Left ventricle myocardium superior (tissue), 1 donor: Measurements from ENCODE around the gene PIK3CG. TPM values are rescaled to one million over a fixed set of nuclear protein-coding genes. Genes with fewer than 3 reads are reported as not detected.
A peak's percentile ranks its signal among the peaks of the same experiment; 100 is the strongest.
"Not testable (repeated sequence)": the region's sequence is repeated elsewhere in the genome, so short reads cannot be mapped to it uniquely, and the experiment has no call there.

ENCODE experiments used
- ATAC-seq: fragments of 200-7000 bp; cut with Tn5 transposase; one replicate; pipeline ENCODE4 v1.9.1; 2020; ENCODE audit warnings: mild to moderate bottlenecking, moderate library complexity
- DNase-seq: peaks from one replicate; pipeline ENCODE4 v3.0.0-alpha.2; 2020
- intact Hi-C: fragments of 100-400 bp; cut with micrococcal nuclease; formaldehyde crosslinking; loops from one replicate; pipeline ENCODE4 v1.11.0; 2022
- total RNA-seq: library from RNA; stranded (reverse); fragmentation: NEBNext Ultra II Directional; extraction: Animal tissue kit (Norgen Biotek cat#: 25700); gene quantifications from one replicate; pipeline ENCODE4 v1.2.1, GENCODE V29; 2021
- donor health status: DM: no; HTN: yes; CAD: no; lungs with severe emphysema.

PIK3CG gene
- total RNA-seq, 1 donor from 2014 or later, result 2.3 TPM

- intact Hi-C loops, result no loop called here
- no peak for ATAC-seq
- no peak for DNase-seq
These were observed 50.8 kb downstream of the PIK3CG start for GRCh38 chr7:106915873-106916272.

GRCh38 chr7:106916679-106917078 is 51.6 kb downstream of the PIK3CG start:
- no peak for DNase-seq
- intact Hi-C loops, result no loop called here
- no peak for ATAC-seq

GRCh38 chr7:106918991-106919390 is 53.9 kb downstream of the PIK3CG start:
- ATAC-seq (no peak), DNase-seq (no peak)
- intact Hi-C loops, result no loop called here

- intact Hi-C loops, ATAC-seq, DNase-seq: not testable (repeated sequence)
These were observed 59.4 kb downstream of the PIK3CG start for GRCh38 chr7:106924468-106924867.

GRCh38 chr7:106926892-106927291 is 61.8 kb downstream of the PIK3CG start:
- ATAC-seq (no peak), DNase-seq (no peak)
- intact Hi-C loops, result no loop called here

- intact Hi-C loops, result no loop called here
- ATAC-seq (no peak), DNase-seq (no peak)
These were observed 62.5 kb downstream of the PIK3CG start for GRCh38 chr7:106927536-106927935.

GRCh38 chr7:106929616-106930015 is 64.5 kb downstream of the PIK3CG start:
- intact Hi-C loops, ATAC-seq, DNase-seq: not testable (repeated sequence)

GRCh38 chr7:106936236-106936635 is 71.2 kb downstream of the PIK3CG start:
- no peak for DNase-seq
- intact Hi-C loops, result no loop called here
- ATAC-seq, result no peak

GRCh38 chr7:106938122-106938521 is 73.0 kb downstream of the PIK3CG start:
- DNase-seq, intact Hi-C loops, ATAC-seq: not testable (repeated sequence)

- no peak for DNase-seq
- intact Hi-C loops, result no loop called here
- no peak for ATAC-seq
These were observed 73.7 kb downstream of the PIK3CG start for GRCh38 chr7:106938803-106939202.

- DNase-seq, result no peak
These were observed 79.1 kb downstream of the PIK3CG start for GRCh38 chr7:106944035-106944665.

GRCh38 chr7:106947244-106947728 is 82.2 kb downstream of the PIK3CG start:
- DNase-seq (no peak), ATAC-seq (peak; percentile 90)
- intact Hi-C loops, result loop anchor here (1.0 kb wide), 1 partner anchor 203 kb away; no protein-coding TSS in a partner anchor

More at GRCh38 chr7:106944035-106944665, 79.1 kb downstream of the PIK3CG start:
- ATAC-seq, result no peak
- intact Hi-C loops, result no loop called here

GRCh38 chr7:106952001-106952657 is 87.0 kb downstream of the PIK3CG start:
- intact Hi-C loops, result no loop called here
- no peak for DNase-seq
- ATAC-seq, result no peak

- peak; percentile 85 for ATAC-seq
- DNase-seq, result peak; percentile 42
- intact Hi-C loops, result no loop called here
These were observed 87.7 kb downstream of the PIK3CG start for GRCh38 chr7:106952658-106953231.

- intact Hi-C loops, result no loop called here
- ATAC-seq, result no peak
- DNase-seq, result no peak
These were observed 89.8 kb downstream of the PIK3CG start for GRCh38 chr7:106954840-106955239.

GRCh38 chr7:106955857-106956256 is 90.8 kb downstream of the PIK3CG start:
- DNase-seq, intact Hi-C loops, ATAC-seq: not testable (repeated sequence)
